GM18870 (cell line): ENCODE data around the gene GRB10.

Source experiments
- ATAC-seq: cut with Tn5 transposase; IDR thresholded peaks from one replicate; pipeline ENCODE4 v1.9.1; 2021; ENCODE audit warnings: moderate library complexity; ENCODE audit not compliant: unreplicated experiment

GRB10 gene

DNA sequence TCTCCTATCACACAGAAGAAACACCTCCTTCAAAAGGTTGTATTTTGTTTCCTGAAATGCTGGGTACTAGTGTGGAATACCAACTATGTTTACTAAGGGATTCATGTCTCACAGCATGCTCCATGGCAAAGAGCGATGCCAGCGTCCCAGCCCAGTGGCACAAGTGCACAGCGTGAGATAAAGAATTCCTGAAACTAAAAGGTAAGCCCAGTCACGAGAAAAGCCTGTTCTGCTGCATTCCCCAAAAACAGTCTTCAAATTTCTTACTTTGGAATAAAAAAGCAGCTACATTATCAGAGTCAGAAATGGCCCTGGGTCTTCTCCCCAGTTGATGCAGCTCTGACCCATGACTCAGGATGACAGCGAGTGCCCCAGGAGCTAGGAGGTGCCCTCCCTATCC, 164.4 kb downstream of the GRB10 start:
- ATAC-seq: no peak

DNA sequence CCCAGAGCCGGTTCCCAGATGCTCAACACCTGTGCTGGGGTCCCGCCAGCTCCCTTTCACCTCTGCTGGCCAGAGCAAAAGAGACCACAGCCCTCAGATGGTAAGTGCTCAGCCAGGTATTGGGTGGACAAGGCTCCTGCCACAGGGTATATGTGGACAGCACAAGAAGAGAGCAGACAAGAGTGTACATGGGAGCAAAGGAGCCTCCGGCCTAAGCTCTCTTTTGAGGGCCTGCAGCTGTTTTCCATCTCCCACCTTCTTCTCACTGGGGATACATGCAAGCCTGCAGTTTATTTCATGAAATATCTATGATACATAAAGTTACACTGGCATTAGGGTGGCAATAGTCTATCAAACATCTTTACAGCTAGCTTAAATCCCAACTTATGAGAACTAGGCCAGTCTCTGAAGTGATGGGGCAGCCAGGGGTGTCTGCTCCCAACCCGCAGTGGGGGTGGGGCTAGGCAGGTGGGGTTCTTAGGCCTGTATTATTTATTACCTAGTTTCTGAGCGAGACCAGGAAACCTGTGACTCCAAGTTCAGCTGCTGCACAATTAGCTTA, 167.1 kb downstream of the GRB10 start:
- no peak for ATAC-seq

DNA sequence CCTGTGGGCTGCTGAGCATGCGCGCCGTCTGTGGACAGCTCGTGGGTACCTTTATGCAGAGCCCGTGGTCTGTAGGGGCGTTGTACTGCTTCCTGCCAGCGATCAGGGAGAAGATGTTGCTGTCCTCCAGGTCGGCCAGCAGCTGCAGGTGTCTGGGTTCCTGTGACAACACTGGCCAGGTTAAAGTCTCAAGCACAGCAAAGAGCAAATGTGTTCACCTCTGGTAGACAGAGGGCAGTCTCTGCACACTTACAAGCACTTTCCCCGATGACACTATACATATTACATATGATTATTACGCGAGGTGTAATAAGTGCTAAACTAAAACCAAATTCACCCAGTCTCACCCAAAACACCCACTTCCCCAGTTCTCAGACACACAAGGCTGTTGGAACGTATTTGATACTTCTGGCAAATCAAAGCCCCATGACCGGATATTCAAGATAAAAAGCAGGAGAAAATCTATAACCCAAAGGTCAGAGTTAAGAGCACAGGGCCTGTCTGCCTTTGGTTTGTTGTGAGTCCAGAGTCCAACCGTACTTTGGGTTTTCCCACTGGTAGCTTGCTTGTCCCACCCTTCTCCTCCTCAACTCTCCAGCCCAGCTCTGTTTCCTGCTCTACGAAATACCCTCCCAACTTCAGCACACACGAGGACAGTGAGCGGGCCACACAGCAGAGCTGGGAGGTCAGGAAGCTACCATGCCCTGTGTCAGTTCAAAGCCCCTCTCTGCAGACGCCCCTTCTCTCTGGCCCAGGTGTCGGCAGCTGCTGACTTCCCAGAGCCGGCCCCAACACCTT, 167.8 kb downstream of the GRB10 start:
- no peak for ATAC-seq

DNA sequence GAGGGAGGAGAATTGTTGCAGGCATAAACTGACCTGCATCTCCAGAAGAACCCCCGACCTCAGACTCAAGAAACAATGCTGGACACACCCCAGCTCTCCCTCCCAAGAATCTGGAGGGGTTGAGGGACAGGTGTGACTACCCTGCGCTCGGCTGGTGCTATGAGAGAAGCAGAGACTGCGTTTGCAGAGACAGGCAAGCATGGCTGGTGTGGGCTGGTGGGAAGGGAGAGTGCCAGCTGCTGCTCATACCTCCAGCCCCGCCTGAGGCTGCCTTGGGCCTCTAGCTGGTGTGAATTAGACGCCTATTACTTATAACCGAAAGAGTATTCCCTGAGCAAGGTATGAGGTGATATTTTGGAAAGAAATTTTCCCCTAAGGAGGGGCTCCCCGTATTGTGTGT, 169.2 kb downstream of the GRB10 start:
- no peak for ATAC-seq

DNA sequence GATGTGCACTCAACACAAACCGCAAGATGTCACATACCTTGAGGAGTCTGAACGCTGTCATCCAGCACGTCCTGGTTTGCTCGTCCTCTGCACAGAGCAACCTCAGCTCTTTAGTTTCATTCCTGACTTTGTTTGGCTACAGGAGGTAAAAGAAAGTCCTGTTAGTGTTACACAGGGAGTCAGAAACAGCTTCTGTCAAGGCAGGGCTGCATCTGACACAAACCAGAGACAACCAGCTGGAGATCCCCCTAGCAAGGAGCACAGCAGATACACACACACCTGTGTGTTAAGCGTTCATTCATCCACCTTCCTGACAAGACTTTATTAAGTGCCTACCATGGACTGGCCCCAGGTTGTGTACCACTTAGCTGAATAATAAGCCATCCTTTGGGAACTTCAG, 170.0 kb downstream of the GRB10 start:
- no peak for ATAC-seq

DNA sequence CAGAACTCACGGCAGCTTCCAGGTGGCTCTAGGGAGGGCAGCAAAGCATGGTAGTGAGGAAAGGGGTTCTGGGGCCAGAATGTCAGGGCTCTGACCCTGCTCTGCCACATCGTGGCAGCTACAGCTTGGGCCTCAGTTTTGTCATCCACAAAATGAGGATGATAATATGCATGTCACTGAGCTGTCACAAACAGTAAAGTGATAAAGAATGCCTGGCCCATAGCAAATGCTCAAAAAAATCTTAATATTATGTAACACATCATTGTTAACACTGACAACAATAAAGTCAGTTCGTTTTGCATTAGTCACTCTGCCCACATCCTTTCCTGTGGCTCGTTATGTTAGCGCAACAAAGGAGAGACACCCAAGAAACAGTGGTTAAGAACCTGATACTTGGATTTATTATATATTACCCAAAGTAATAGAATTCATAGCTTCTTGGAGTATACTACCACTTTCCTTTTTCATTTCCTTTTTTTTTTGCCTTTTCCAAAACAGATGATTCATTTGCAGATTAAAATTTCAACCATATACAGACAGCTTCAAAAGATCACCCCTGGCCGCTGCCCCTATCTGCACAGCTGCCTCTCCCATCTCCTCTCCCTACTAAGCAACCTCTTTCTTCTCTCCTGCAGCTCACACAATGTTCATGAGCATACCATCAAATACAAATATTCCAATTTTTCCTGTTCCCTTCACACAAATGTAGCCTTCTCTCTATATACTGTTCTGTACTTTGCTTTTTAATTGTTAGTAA, 172.0 kb downstream of the GRB10 start:
- ATAC-seq: no peak

DNA sequence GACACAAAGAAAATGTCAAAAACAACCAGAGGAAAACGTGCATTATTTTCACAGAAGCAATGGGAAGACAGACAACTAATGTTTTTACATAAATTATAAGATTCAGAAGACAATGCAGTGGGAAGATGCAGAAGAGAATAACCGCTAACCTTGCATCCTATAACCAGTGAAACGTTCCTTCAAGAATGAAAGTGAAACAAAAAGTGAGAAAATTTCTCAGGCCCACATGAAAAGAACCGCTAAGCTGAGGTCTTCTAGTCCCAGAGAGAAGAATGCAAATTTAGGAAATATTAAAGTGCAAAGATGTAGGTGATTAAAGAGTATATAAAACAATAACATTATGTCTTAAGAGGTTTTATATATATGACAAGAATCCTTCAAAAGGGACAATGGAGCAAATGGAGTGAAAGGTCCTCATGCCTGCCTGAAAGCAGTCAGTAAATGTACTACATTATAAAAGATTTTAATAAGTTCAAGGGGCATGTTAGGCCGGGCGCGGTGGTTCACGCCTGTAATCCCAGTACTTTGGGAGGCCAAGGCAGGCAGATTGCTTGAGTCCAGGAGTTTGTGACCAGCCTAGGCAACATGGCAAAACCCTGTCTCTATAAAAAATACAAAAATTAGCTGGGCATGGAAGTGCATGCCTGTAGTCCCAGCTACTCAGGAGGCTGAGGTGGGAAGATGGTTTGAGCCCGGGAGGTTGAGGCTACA, 174.3 kb downstream of the GRB10 start:
- peak; percentile 50 for ATAC-seq

DNA sequence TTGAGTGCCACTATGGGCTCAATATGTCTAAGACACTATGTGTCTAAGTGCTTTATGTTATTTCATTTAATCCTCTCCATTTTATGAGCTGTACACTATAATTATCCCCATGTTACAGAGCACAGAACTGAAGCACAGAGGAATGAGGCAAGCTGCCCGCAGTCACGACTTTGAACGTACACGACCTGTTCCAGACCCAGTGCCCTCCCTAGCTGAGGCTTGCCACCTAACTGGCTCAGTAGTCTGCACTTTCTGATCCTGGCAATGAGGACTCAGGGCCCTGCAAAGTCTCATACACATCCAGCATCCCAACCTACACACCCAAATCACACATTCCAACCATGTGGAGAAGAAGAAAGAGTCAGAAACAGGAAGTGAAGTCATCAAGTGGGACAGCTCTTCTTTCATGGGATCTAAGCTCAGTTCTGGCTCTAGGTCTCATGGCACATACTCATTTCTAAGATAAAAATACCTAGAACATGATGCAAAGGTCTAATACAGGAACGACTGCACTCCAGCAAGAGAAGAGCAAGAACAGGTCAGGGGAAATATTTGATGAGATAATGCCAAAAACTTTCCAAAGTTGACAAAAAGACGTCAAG, 175.1 kb downstream of the GRB10 start:
- ATAC-seq: no peak

DNA sequence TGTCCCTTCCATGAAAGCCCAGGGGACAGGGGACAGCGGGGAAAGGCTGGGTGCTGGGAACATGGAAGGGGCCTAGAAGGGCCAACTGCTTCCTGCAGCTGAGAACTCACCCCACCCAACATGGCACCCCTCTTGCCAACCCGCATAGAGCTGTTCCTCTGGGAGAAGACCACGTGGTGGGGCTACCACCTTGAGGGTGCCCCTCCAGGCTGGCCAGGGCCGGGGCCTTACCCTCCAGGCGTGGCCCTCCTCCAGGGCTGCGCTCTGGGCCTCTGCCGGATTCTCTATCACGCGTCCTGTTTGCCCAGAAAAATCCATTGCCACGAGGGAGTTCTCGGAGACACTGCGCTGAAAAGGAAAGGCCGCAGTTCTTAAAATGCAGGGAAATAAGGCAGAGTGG, 177.6 kb downstream of the GRB10 start:
- ATAC-seq: no peak

DNA sequence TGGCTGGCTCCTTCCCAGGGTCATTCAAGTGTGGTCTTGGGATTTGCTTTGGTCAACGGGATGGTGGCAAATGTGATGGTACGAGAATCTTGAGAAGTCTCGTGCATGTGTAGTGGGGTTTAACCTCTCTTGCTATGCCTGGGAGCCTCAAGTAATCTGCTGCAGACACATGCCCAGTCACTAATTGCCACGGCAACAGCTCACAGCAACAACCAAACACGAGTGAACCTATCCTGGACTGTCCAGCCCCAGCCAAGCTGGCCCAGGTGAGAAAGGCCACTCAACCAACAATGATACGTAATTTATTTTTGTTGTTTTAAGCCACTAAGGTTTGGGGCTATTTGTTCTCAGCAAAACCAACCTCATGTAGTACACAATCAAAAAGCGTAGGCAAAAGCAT, 179.4 kb downstream of the GRB10 start:
- ATAC-seq: no peak

DNA sequence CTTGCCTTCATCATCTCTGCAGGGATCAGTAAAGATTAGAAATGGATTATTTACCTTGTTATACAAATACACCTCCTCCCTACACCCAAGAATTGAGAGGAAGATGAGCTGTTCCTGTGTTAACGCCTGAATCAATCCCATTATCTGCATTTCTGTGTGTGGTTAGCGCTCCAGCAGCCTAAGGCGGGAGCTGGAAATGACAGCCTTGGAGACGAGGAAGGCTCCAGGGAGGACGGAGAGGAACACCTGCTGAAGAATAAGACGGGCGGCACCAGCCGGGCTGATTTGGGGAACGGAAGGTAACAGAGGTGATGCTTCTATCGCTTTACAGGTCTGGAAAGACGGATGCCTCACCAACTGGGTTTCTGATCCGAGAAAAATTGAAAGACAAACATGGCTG, 183.3 kb downstream of the GRB10 start:
- ATAC-seq: no peak

DNA sequence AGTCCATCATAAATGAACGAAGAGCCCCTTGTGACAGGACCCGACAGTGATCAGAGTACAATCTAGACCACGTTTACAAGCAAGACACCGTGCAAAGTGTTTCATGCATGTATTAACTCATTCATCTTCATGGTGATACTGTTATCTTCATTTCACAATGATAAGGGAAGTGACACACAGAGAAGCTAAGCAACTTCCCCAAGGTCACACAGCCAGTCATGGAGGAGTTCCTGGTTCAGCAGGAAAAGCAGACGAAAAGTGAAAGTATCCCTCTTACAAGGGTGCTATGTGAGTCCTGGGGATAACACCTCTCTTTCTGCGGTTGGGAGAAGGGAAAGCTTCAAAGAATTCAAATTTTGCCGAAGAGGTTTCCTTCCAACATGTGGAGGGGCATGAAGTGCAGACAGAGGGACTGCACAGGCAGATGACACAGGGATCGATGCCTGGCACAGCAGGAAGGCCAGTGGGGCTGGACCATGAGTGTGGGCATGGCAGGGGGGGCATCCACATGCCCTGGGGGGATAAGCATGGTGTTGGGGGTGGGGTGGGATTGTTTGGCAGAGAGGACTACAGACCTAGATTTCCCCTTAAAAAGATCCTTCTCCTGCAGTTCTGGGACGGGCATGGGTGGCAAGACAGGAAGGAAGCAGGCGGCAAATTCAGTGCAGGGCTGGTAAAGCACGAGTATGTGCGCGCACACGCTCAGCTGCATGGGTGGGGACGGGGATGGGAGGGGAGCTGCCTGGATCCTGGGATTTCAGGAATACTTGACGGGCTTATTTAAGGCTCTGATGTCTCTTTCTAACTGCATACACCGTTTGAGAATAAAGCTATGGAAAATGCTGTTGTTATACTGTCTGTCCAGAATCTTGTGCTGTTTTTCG, 184.0 kb downstream of the GRB10 start:
- ATAC-seq: no peak

DNA sequence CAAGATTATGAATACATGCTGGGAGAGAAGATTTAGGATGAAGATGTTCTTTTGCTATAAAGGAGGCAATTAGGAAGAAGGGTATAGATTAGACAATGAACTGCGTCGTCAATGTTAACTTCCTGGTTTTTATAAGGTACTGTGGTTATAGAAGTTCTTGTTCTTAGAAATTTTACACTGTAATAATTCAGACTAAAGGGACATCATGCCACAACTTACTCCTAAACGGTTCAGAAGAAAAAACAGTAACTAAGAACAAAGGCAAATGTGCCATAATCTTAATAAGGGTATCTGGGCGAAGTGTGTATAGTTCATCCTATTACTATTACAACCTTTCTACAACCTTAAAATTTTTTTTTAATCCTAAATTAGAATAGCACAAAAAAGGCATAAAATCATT, 186.2 kb downstream of the GRB10 start:
- no peak for ATAC-seq

DNA sequence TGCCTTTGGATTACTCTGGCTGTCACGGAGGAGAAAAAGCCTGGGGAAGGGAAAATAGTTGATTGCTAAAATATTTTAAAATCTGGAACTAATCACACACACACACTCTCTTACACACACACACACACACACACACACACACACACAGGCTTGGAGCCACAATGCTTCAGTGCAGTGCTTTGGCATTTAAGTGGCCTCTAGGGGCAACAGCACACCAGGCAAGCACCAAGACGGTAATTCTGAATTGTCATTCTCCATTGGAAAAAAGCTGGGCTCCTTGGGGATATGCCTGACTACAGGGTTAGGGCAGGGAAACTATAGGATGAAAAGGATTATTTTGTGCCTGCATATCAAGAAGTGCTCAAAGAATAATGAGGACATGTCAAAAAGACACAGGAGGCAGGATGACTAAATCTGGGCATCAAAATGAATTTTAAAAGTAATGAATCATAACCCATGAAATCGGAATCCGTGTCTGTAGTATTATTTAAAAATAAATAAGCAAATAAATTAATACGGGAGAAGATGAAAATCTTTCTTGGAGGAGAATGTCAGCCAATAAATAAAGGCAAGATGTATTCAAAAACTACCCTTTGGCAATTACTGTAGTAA, 187.1 kb downstream of the GRB10 start:
- no peak for ATAC-seq

DNA sequence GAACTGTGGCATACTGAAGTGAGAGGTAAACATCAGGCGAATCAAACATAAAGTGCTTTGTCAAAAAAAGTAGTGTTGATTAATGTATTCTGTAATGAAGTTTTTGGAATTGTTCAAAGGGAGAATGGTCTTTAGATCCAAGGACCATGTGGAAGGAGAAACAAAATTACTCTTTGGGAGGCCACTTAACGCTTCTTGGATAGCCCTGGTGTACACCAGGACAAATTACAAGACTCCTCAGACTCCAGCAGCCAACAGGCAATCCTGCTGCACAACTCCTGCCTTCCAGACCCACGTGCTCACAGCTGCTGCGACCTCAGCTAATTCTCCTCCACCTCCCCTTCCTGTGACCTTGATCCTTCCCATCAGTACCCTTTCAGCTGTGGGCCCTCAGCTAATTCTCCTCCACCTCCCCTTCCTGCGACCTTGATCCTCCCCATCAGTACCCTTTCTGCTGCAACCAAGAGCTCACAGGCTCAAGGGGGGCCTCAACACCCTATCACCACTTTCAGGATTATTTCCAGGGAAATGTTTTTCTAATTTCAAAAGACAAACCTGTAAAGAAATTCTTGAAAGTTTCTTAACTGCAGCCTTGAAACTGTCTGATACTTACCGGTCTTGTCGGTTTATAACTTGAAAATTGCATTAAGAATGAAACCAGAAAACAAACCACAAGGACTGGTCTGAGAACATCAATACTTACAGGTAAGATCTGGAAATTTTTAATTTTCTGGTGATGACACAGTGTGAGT, 187.8 kb downstream of the GRB10 start:
- peak; percentile 51 for ATAC-seq

DNA sequence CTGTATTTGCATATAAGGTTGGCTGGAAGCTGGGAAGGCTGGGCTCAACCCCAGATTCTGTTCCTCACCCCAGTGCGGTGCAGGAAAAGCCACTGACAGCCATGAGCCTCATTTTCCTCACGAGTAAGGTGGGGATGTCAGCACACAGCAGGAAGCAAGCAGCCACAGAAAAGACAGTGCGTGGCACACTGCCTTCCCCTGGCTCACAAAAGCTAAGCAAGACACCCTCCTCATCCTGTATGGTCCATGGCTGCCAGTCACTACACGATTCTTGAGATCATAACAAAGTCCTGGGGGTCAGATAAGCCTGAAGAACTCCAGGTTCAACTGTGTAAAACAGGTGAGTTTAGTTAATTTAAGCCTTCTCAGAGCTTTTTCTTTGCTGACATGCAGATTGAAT, 188.6 kb downstream of the GRB10 start:
- no peak for ATAC-seq

DNA sequence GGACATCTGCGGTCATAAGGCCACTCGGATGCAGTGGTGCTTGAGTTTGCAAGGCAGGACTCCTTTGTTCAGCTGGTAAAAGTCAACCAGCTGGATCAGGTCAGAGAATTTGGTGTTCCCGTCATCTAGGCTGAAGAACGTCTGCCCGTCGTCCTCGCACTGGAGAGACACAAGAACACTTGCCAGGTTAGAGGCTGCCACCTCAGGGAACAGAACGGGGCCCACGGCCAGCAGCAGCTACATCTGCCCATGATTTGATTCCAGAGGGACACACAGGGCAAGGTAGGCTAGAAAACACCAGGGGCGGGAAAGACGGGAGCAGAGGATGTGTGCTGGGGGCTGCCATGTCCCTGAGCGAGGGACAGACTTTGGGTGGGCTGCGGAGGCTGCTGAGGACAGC, 189.8 kb downstream of the GRB10 start:
- no peak for ATAC-seq

DNA sequence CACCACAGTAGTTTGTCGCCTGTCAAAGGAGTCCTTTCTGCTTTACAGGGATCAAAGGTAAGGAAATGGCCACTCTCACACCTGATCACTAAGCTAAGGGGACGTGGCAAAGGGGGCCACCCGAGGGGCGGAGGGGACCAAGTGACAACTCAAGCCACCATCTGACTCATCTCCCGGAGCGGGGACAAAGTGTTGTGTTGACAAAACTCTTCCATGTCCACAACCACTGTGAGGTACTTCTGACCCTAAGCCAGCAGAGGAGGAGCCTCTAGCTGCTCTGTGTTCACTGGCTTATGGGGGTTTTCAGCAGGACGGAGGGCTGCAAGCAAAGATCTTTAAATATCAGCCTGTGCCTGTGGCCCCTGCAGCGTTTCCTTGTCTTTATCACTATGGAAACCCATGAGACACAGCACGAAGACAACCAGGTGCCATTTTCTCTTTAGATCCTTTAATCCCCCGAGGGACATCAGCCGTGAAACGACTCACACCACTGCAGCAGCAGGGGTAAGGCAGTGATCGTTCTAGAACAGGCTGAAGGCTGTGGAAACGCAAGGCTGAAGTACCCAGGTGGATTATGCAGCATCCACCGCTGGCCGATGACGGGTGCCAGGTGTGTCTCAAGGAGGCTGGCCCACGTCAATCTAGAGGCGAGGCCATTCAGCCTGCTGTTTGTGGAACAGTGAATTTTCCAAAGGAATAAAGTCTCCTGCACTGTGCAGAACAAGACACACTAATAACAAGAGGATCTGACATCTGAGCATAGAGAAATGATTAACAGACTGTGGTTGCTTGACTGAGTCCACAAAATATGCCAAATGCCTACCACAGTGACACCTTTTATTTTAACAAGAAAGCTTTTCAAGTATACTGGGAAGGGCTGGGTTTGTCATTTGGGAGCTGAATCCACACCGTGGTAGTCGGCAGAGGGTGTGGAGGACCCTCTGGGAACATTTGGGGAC, 190.9 kb downstream of the GRB10 start:
- ATAC-seq: peak; percentile 77
